HepG2 (cell line): ENCODE measurements around the gene SEPHS1. TPM values are rescaled to one million over a fixed set of nuclear protein-coding genes. Genes with fewer than 3 reads are reported as not detected.

Experiments
- AKAP8 ChIP-seq: sonication (generic); formaldehyde crosslinking; IDR thresholded peaks from 2 replicates; pipeline ENCODE4 v1.5.1; 2020; ENCODE audit warnings: mild to moderate bottlenecking, missing genetic modification reagents
- ATF4 ChIP-seq, 2 experiments: fragments of 450-650 bp in 1 of 2; sonication (generic) in 1 of 2; formaldehyde crosslinking; IDR thresholded peaks; 2 replicates each; pipeline versions ENCODE4 v1.5.0 to v1.8.0; 2020 to 2022; ENCODE audit warnings: mild to moderate bottlenecking in 1 of 2, missing genetic modification reagents in 1 of 2
- HNF4A ChIP-seq: sonication (generic); formaldehyde crosslinking; IDR thresholded peaks from 2 replicates; pipeline ENCODE4 v1.4.0; 2020; ENCODE audit warnings: missing genetic modification reagents
- MED1 ChIP-seq: sonication (generic); formaldehyde crosslinking; IDR thresholded peaks from 2 replicates; pipeline ENCODE4 v1.4.0; 2020; ENCODE audit warnings: missing genetic modification reagents
- NAIF1 ChIP-seq: sonication (generic); formaldehyde crosslinking; IDR thresholded peaks from 2 replicates; pipeline ENCODE4 v1.5.0; 2020; ENCODE audit warnings: mild to moderate bottlenecking, missing genetic modification reagents, borderline replicate concordance
- NRL ChIP-seq: sonication (generic); formaldehyde crosslinking; IDR thresholded peaks from 2 replicates; pipeline ENCODE4 v1.5.0; 2020; ENCODE audit warnings: missing genetic modification reagents, mild to moderate bottlenecking, moderate library complexity, borderline replicate concordance
- PCBP1 ChIP-seq: fragments of 200-400 bp; formaldehyde crosslinking; IDR thresholded peaks from 2 replicates; pipeline ENCODE4 v1.6.1; 2017; ENCODE audit warnings: mild to moderate bottlenecking, low read depth, low read length, borderline replicate concordance
- ZBTB14 ChIP-seq: sonication (generic); formaldehyde crosslinking; IDR thresholded peaks from 2 replicates; pipeline ENCODE4 v1.4.0; 2020; ENCODE audit warnings: missing genetic modification reagents
- ZBTB21 ChIP-seq: sonication (generic); formaldehyde crosslinking; IDR thresholded peaks from 2 replicates; pipeline ENCODE4 v1.4.0; 2020; ENCODE audit warnings: missing genetic modification reagents
- ZNF367 ChIP-seq: sonication (generic); formaldehyde crosslinking; IDR thresholded peaks from 2 replicates; pipeline ENCODE4 v1.4.0; 2020; ENCODE audit warnings: missing genetic modification reagents, borderline replicate concordance
- ZNF615 ChIP-seq: sonication (generic); formaldehyde crosslinking; IDR thresholded peaks from 2 replicates; pipeline ENCODE4 v1.5.0; 2020; ENCODE audit warnings: mild to moderate bottlenecking, missing genetic modification reagents, borderline replicate concordance
- ZNF781 ChIP-seq: sonication (generic); formaldehyde crosslinking; IDR thresholded peaks from 2 replicates; pipeline ENCODE4 v1.5.1; 2020; ENCODE audit warnings: borderline replicate concordance, mild to moderate bottlenecking, missing genetic modification reagents; ENCODE audit errors: not compliant biosample characterization
- polyA plus RNA-seq, 8 experiments: library from polyadenylated mRNA; depleted of rRNA in 3 of 8; stranded (reverse) in 7 of 8; unstranded in 1 of 8; fragments of >200 nt; fragmentation: Illumina TruSeq in 4 of 8; extraction: Trizol in 4 of 8; gene quantifications; 2 replicates each; pipeline versions ENCODE4 v1.2.1 to v1.2.3, GENCODE V29; 2011 to 2016; ENCODE audit warnings: low read depth in 4 of 8, missing spikeins in 1 of 8, mixed read lengths in 1 of 8; ENCODE audit not compliant: insufficient read depth in 1 of 8
- total RNA-seq, 5 experiments: library from RNA; depleted of rRNA; stranded (reverse); fragments of >200 nt; fragmentation: Illumina TruSeq; extraction: Trizol; gene quantifications; 2 replicates each; pipeline ENCODE4 v1.2.3, GENCODE V29; 2016; ENCODE audit warnings: low read depth in 1 of 5
- TF ChIP-seq, protein P1 (sequence below), 2 experiments: sonication (generic) in 1 of 2; formaldehyde crosslinking in 1 of 2; IDR thresholded peaks; 2 replicates each; pipeline versions ENCODE4 v1.5.1 to v1.6.1; 2011 to 2020; ENCODE audit warnings: borderline replicate concordance in 1 of 2, low read depth in 1 of 2, low read length in 1 of 2, mild to moderate bottlenecking in 1 of 2, missing genetic modification reagents in 1 of 2, moderate library complexity in 1 of 2
- TF ChIP-seq, protein P2 (sequence below): sonication (generic); formaldehyde crosslinking; IDR thresholded peaks from 2 replicates; pipeline ENCODE4 v1.4.0; 2020; ENCODE audit warnings: missing genetic modification reagents, borderline replicate concordance
- TF ChIP-seq, protein P3 (sequence below): sonication (generic); formaldehyde crosslinking; IDR thresholded peaks from 2 replicates; pipeline ENCODE4 v1.9.0; 2022; ENCODE audit warnings: low read depth, missing genetic modification reagents

The SEPHS1 gene
- total and polyA plus RNA-seq, 2 of the 13 experiments (the other 11 are each of a cell fraction or from before 2014, with no cell fraction given): 57.8 to 61.5 TPM

DNA sequence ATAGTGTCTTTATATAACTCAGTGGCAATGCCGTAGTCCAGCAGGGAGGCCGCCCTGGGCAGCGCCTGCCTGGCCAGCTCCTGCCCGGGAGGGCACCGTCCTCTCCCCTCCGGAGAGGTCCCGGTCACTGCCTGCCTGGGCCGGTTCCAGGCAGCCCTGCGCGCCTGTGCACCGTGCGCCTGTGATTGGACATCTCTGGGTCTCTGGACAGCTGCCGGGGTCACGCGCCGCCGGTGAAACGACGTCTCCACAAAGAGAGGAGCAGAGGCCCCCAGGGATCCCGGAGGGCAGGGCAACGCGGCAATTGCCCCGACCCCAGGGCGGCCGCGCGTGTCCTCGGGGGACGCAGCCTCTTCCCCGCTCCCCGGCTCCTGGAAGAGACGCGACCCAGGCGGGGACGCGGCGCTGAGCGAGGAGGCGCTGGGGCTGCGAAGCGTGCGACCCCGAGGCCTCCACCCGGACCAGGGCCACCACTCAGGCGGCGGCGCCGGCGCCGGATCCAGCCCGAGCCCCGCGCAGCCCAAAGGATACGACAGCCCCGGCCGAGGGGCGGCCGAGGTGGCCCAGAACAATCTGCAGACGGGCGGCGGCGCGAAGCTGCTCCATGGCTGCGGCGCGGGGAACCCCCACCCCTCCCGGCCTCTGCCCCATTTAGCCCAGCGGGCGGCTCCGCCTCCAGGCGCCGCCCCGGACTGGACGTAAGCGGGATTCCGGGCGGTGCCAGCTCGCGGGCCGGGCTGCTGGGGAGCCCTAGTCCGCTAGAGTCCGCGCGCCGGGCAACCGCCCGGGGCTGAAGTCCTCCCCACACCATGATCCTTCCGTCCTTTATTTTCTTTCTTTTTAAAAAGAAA is 48.4 kb downstream of the SEPHS1 start, which contains the start of gene PHYH (continued):
- TF ChIP-seq, protein P1, sequence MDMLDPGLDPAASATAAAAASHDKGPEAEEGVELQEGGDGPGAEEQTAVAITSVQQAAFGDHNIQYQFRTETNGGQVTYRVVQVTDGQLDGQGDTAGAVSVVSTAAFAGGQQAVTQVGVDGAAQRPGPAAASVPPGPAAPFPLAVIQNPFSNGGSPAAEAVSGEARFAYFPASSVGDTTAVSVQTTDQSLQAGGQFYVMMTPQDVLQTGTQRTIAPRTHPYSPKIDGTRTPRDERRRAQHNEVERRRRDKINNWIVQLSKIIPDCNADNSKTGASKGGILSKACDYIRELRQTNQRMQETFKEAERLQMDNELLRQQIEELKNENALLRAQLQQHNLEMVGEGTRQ (IDR thresholded peaks at IDR 0.05; ENCODE audit: low read depth, low read length): no peak
- TF ChIP-seq, protein P1 (CRISPR knock-in tag; IDR thresholded peaks at IDR 0.05; ENCODE audit: borderline replicate concordance): peak; percentile 63
- no peak for TF ChIP-seq NRL
- no peak for TF ChIP-seq ZBTB14 (CRISPR knock-in tag)
- TF ChIP-seq MED1 (CRISPR knock-in tag): peak; percentile 46
- no peak for TF ChIP-seq PCBP1
- TF ChIP-seq ZNF367 (CRISPR knock-in tag): no peak; the same call in 1 of the 2 replicates
- TF ChIP-seq ZNF615 (CRISPR knock-in tag): no peak
- no peak for TF ChIP-seq ZNF781 (CRISPR knock-in tag)
- TF ChIP-seq AKAP8 (CRISPR knock-in tag): no peak; the same call in none of the 2 replicates
- no peak; the same call in none of the 2 replicates for TF ChIP-seq HNF4A
- TF ChIP-seq ATF4 (CRISPR knock-in tag; IDR thresholded peaks at IDR 0.05): peak in 1 of 2 experiments; percentile 17; a peak in 1 of 4 replicates
- no peak for TF ChIP-seq ZBTB21
- TF ChIP-seq, protein P2, sequence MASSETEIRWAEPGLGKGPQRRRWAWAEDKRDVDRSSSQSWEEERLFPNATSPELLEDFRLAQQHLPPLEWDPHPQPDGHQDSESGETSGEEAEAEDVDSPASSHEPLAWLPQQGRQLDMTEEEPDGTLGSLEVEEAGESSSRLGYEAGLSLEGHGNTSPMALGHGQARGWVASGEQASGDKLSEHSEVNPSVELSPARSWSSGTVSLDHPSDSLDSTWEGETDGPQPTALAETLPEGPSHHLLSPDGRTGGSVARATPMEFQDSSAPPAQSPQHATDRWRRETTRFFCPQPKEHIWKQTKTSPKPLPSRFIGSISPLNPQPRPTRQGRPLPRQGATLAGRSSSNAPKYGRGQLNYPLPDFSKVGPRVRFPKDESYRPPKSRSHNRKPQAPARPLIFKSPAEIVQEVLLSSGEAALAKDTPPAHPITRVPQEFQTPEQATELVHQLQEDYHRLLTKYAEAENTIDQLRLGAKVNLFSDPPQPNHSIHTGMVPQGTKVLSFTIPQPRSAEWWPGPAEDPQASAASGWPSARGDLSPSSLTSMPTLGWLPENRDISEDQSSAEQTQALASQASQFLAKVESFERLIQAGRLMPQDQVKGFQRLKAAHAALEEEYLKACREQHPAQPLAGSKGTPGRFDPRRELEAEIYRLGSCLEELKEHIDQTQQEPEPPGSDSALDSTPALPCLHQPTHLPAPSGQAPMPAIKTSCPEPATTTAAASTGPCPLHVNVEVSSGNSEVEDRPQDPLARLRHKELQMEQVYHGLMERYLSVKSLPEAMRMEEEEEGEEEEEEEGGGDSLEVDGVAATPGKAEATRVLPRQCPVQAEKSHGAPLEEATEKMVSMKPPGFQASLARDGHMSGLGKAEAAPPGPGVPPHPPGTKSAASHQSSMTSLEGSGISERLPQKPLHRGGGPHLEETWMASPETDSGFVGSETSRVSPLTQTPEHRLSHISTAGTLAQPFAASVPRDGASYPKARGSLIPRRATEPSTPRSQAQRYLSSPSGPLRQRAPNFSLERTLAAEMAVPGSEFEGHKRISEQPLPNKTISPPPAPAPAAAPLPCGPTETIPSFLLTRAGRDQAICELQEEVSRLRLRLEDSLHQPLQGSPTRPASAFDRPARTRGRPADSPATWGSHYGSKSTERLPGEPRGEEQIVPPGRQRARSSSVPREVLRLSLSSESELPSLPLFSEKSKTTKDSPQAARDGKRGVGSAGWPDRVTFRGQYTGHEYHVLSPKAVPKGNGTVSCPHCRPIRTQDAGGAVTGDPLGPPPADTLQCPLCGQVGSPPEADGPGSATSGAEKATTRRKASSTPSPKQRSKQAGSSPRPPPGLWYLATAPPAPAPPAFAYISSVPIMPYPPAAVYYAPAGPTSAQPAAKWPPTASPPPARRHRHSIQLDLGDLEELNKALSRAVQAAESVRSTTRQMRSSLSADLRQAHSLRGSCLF (CRISPR knock-in tag): no peak; the same call in 1 of the 2 replicates
- TF ChIP-seq NAIF1: no peak
- TF ChIP-seq, protein P3, sequence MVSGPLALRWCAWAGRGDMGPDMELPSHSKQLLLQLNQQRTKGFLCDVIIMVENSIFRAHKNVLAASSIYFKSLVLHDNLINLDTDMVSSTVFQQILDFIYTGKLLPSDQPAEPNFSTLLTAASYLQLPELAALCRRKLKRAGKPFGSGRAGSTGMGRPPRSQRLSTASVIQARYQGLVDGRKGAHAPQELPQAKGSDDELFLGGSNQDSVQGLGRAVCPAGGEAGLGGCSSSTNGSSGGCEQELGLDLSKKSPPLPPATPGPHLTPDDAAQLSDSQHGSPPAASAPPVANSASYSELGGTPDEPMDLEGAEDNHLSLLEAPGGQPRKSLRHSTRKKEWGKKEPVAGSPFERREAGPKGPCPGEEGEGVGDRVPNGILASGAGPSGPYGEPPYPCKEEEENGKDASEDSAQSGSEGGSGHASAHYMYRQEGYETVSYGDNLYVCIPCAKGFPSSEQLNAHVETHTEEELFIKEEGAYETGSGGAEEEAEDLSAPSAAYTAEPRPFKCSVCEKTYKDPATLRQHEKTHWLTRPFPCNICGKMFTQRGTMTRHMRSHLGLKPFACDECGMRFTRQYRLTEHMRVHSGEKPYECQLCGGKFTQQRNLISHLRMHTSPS (CRISPR knock-in tag): peak; percentile 72; the same call in 1 of the 2 replicates
